K562 (cell line): Measurements from ENCODE around the gene CD52. TPM values are rescaled to one million over a fixed set of nuclear protein-coding genes. Genes with fewer than 3 reads are reported as not detected.
A peak's percentile ranks its signal among the peaks of the same experiment; 100 is the strongest.

Source experiments
- CEBPG ChIP-seq, 3 experiments: fragments of 200-800 bp in 1 of 3; sonication (Bioruptor generic) in 1 of 3; sonication (generic) in 1 of 3; formaldehyde crosslinking in 1 of 3; IDR thresholded peaks in 2 of 3; conservative IDR thresholded peaks in 1 of 3; 2 replicates each; pipeline versions ENCODE4 v1.6.1 to v1.8.0; 2016 to 2022; ENCODE audit warnings: missing compliant biosample characterization in 2 of 3, missing genetic modification characterization in 2 of 3, mild to moderate bottlenecking in 1 of 3, missing genetic modification reagents in 1 of 3
- CHCHD3 ChIP-seq: fragments of 250-450 bp; sonication (Bioruptor Pico); IDR thresholded peaks from 2 replicates; pipeline ENCODE4 v2.1.2; 2022; ENCODE audit warnings: mild to moderate bottlenecking
- EHMT2 ChIP-seq: fragments of 450-650 bp; IDR thresholded peaks from 2 replicates; pipeline ENCODE4 v1.6.1; 2018; ENCODE audit warnings: antibody characterized with exemption
- EZH2 ChIP-seq: IDR thresholded peaks from 2 replicates; pipeline ENCODE4 v1.6.1; 2012; ENCODE audit warnings: low read depth, mild to moderate bottlenecking, inconsistent platforms, low read length, borderline replicate concordance
- FOSL1 ChIP-seq: fragments of 200-800 bp; sonication (Bioruptor generic); conservative IDR thresholded peaks from 2 replicates; pipeline ENCODE4 v1.6.1; 2016; ENCODE audit warnings: missing genetic modification characterization, missing compliant biosample characterization
- FOXM1 ChIP-seq, 2 experiments: fragments of 450-650 bp in 1 of 2; sonication (generic) in 1 of 2; formaldehyde crosslinking in 1 of 2; IDR thresholded peaks; 2 replicates each; pipeline versions ENCODE4 v1.6.1 to v1.9.0; 2017 to 2022; ENCODE audit warnings: low read depth in 2 of 2, mild to moderate bottlenecking in 2 of 2, missing genetic modification reagents in 1 of 2, moderate library complexity in 1 of 2
- GTF2A2 ChIP-seq: IDR thresholded peaks from 2 replicates; pipeline ENCODE4 v1.6.1; 2016; ENCODE audit warnings: mild to moderate bottlenecking, missing genetic modification characterization, missing compliant biosample characterization
- HIVEP1 ChIP-seq: fragments of 250-450 bp; sonication (Bioruptor Pico); IDR thresholded peaks from 2 replicates; pipeline ENCODE4 v1.4.0; 2020; ENCODE audit warnings: mild to moderate bottlenecking
- HLTF ChIP-seq: fragments of 450-650 bp; IDR thresholded peaks from 2 replicates; pipeline ENCODE4 v1.6.1; 2016
- PYGO2 ChIP-seq: fragments of 450-650 bp; IDR thresholded peaks from 2 replicates; pipeline ENCODE4 v1.6.1; 2016; ENCODE audit warnings: mild to moderate bottlenecking, missing genetic modification characterization, moderate library complexity, missing compliant biosample characterization
- RB1 ChIP-seq: fragments of 450-650 bp; IDR thresholded peaks from 2 replicates; pipeline ENCODE4 v1.6.1; 2017; ENCODE audit warnings: low read depth, mild to moderate bottlenecking
- RFX7 ChIP-seq: fragments of 250-450 bp; sonication (Bioruptor Pico); IDR thresholded peaks from 2 replicates; pipeline ENCODE4 v1.5.1; 2021; ENCODE audit warnings: mild to moderate bottlenecking
- SMC3 ChIP-seq: conservative IDR thresholded peaks from 2 replicates; pipeline ENCODE4 v1.6.1; 2011; ENCODE audit warnings: low read depth, low read length, improper control_type of control experiment; ENCODE audit not compliant: insufficient read depth
- U2AF2 ChIP-seq: fragments of 200-400 bp; formaldehyde crosslinking; optimal IDR thresholded peaks from 2 replicates; pipeline ENCODE3; 2017; ENCODE audit warnings: low read depth, mild to moderate bottlenecking, low read length
- WHSC1 ChIP-seq: IDR thresholded peaks from one replicate; pipeline ENCODE4 v1.6.1; 2012; ENCODE audit warnings: low read length, control low read depth, inconsistent platforms
- YBX1 ChIP-seq: fragments of 450-650 bp; IDR thresholded peaks from 2 replicates; pipeline ENCODE4 v1.7.1; 2016; ENCODE audit warnings: mild to moderate bottlenecking
- ZBTB1 ChIP-seq: sonication (generic); formaldehyde crosslinking; IDR thresholded peaks from 2 replicates; pipeline ENCODE4 v1.8.1; 2023; ENCODE audit warnings: missing genetic modification reagents, low read depth, mild to moderate bottlenecking, borderline replicate concordance
- ZBTB33 ChIP-seq: sonication (generic); formaldehyde crosslinking; IDR thresholded peaks from 2 replicates; pipeline ENCODE4 v1.8.1; 2023; ENCODE audit warnings: mild to moderate bottlenecking, missing genetic modification reagents
- ZHX1 ChIP-seq: fragments of 150-350 bp; conservative IDR thresholded peaks from 2 replicates; pipeline ENCODE4 v1.6.1; 2014; ENCODE audit warnings: low read length
- ZNF324 ChIP-seq: fragments of 250-450 bp; sonication (Bioruptor Pico); IDR thresholded peaks from 2 replicates; pipeline ENCODE4 v1.4.0; 2020; ENCODE audit warnings: mild to moderate bottlenecking
- ZNF347 ChIP-seq: fragments of 450-650 bp; formaldehyde crosslinking; IDR thresholded peaks from 2 replicates; pipeline ENCODE4 v1.4.0; 2020; ENCODE audit warnings: low read depth, mild to moderate bottlenecking, moderate library complexity
- ZNF444 ChIP-seq: fragments of 250-450 bp; sonication (Bioruptor Pico); IDR thresholded peaks from 2 replicates; pipeline ENCODE4 v1.4.0; 2020; ENCODE audit warnings: mild to moderate bottlenecking, moderate library complexity
- polyA plus RNA-seq, 8 experiments: library from polyadenylated mRNA; depleted of rRNA in 4 of 8; stranded (reverse) in 5 of 8; unstranded in 3 of 8; fragments of >200 nt; fragmentation: Nextera tagmentation in 2 of 8; fragmentation: Illumina TruSeq in 1 of 8; extraction: Ambion mirVana in 2 of 8; extraction: Trizol in 1 of 8; gene quantifications; 2 replicates each; pipeline versions ENCODE4 v1.2.1 to v1.2.3, GENCODE V29; 2011 to 2014; ENCODE audit warnings: inconsistent platforms in 1 of 8, missing spikeins in 1 of 8
- total RNA-seq, 7 experiments: library from RNA; depleted of rRNA in 6 of 7; stranded (reverse); fragments of >200 nt in 6 of 7; fragmentation: Illumina TruSeq in 2 of 7; extraction: Trizol in 2 of 7; gene quantifications; 2 replicates each; pipeline versions ENCODE4 v1.2.1 to v1.2.3, GENCODE V29; 2011 to 2021; ENCODE audit warnings: low replicate concordance in 1 of 7

The CD52 gene
- total and polyA plus RNA-seq, 9 of the 15 experiments (the other 6 are each of a cell fraction or from before 2014, with no cell fraction given) = 34.9 to 488 (median 173) TPM

GRCh38 chr1:26306290-26307229, 11.2 kb upstream of the CD52 start, which contains the start of gene UBXN11 (continued):
- TF ChIP-seq U2AF2 (no peak), EZH2 (no peak), WHSC1 (no peak), GTF2A2 (tag) (no peak), PYGO2 (tag) (no peak), ZNF444 (CRISPR knock-in tag) (no peak), RB1 (peak; percentile 62), CHCHD3 (CRISPR knock-in tag) (no peak), CEBPG (CRISPR knock-in tag; IDR thresholded peaks at IDR 0.05) (no peak; the same call in 1 of the 2 replicates), CEBPG (tag; conservative IDR thresholded peaks at IDR 0.05 in 1 of 2, IDR thresholded peaks at IDR 0.05 in 1 of 2) (peak; percentile 24 to 62; a peak in 1 of 4 replicates), ZNF347 (CRISPR knock-in tag) (no peak), YBX1 (no peak), EHMT2 (no peak), FOSL1 (no peak), HIVEP1 (no peak), SMC3 (no peak), FOXM1 (IDR thresholded peaks at IDR 0.05; ENCODE audit: low read depth) (peak; percentile 87), FOXM1 (CRISPR knock-in tag; IDR thresholded peaks at IDR 0.05; ENCODE audit: low read depth) (peak; percentile 86; the same call in 1 of the 2 replicates), ZNF324 (CRISPR knock-in tag) (no peak), RFX7 (CRISPR knock-in tag) (no peak), ZBTB33 (CRISPR knock-in tag) (no peak), ZHX1 (0 out of 2 replicates have a peak, but pooled peaks have one; percentile 52), HLTF (no peak), ZBTB1 (CRISPR knock-in tag) (no peak)
